ENCODE measurements around the gene CDH23.

GRCh38 chr10:71751515-71752224, 354.9 kb downstream of the CDH23 start:
- no peak for TF ChIP-seq CTCF (IDR thresholded peaks at IDR 0.05)
- TF ChIP-seq POLR2A (IDR thresholded peaks at IDR 0.05): no peak
